HL-60/S4 treated with phorbol 12-myristate 13-acetate at 8.2 ng/mL for 4 days and 3 days (cell line): ENCODE results near the gene ASB15.
"Not testable (repeated sequence)": the region's sequence is repeated elsewhere in the genome, so short reads cannot be mapped to it uniquely, and the experiment has no call there.

Source experiments
- in situ Hi-C: fragments of 300-500 bp; cut with MboI; formaldehyde crosslinking; loops from 2 replicates; pipeline ENCODE4 v1.15.0; 2022; ENCODE audit warnings: low sequenced_read_pairs

ASB15 gene

DNA sequence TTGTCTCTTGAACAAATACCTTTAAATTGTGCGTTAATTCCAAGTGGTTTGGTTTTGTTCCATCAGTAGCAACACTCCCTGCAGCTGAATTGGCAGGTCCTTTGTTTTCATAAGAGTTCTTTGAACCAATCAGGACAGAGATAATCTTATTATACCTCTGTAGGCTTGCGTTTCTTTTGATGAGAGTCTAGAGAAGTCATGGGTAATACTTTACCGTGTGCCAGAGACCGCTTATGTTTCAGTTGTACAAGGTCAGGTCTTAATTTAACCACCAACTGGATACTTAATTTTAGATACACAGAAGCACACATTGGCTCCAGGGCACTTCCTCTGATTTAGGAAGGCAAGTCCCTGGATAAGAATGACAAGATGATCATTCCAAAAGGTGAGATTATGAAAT is at the start of gene ASB15:
ASB15 (plus strand) TSS at position 292 of the 400 bp plus-strand sequence. CDS start 12,682 bp downstream, outside the sequence.
- in situ Hi-C loops, result no loop called here

DNA sequence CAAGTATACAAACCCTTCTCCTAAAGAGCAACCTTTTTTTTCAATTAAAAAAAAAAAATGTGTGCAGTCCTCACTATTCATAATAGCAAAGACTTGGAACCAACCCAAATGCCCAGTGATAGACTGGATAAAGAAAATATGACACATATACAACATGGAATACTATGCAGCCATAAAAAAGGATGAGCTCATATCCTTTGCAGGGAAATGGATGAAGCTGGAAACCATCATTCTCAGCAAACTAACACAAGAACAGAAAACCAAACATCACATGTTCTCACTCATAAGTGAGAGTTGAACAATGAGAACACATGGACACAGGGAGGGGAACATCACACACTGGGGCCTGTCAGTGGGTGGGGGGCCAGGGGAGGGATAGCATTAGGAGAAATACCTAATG is 49.5 kb upstream of the ASB15 start:
- in situ Hi-C loops, result not testable (repeated sequence)

DNA sequence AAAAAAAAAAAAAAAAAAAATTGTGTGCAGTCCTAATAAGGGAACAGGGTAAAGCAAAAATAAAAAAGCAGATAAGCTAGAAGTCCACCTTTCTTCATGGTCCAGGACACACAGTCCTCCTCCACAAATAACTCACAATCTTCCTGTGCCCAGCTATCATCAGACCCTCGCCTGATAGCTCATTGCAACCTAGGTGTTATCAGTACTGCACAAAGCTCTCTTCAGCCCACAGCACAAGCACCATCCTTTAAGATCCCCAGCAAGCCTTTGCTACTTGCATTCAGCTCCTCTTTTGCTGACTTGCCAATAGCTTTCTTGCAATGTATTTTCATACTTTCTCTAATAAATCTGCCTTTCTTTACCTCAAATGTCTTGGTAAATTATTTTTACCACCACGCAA is 49.0 kb upstream of the ASB15 start:
- in situ Hi-C loops, result no loop called here

DNA sequence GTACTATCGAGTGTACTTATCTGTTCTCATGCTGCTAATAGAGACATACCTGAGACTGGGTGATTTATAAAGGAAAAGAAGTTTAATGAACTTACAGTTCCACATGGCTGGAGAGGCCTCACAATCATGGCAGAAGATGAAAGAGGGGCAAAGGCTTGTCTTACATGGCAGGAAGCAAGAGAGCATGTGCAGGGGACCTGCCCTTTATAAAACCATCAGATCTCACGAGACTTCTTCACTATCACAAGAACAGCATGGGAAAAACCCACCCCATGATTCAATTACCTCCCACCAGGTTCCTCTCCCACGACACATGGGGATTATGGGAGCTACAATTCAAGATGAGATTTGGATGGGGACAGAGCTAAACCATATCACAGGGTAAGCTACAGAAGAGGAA is 48.5 kb upstream of the ASB15 start:
- in situ Hi-C loops, result no loop called here

DNA sequence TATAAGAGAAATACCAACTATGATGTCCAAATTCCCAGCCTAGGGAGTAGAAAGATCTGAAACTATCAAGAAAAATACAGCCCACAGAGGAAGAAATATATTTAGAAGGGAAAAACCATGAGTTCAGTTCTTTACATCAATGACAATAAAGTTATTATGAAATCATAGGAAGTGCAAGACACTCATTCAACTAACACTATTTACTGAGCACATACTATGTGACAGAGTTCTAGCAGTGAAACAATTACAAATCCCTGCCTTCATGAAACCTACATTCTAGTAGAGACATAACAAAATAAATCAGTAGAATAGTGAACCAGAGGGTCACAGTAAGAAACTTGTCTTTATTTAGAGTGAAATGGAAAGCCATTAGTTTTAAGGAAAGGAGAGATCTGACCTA is 46.1 kb upstream of the ASB15 start:
- in situ Hi-C loops, result no loop called here

DNA sequence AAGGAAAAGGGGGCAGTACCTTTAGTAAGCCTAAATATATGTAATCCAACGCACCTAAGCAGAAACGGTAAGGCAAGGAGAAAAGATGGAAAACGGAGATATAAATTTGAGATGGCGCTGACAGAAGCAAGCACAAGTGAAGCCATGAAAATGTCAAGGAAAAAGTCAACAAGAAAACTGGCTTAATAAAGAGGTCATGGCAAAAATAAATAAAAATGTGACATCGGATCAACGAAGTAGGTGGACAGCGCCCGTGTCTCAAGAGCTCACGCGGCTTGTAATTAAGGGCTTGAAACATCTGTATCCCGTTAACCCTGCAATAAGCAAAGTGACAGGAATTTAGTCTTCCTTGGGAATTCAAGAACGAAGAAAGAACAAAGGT is 44.6 kb upstream of the ASB15 start:
- in situ Hi-C loops, result no loop called here

DNA sequence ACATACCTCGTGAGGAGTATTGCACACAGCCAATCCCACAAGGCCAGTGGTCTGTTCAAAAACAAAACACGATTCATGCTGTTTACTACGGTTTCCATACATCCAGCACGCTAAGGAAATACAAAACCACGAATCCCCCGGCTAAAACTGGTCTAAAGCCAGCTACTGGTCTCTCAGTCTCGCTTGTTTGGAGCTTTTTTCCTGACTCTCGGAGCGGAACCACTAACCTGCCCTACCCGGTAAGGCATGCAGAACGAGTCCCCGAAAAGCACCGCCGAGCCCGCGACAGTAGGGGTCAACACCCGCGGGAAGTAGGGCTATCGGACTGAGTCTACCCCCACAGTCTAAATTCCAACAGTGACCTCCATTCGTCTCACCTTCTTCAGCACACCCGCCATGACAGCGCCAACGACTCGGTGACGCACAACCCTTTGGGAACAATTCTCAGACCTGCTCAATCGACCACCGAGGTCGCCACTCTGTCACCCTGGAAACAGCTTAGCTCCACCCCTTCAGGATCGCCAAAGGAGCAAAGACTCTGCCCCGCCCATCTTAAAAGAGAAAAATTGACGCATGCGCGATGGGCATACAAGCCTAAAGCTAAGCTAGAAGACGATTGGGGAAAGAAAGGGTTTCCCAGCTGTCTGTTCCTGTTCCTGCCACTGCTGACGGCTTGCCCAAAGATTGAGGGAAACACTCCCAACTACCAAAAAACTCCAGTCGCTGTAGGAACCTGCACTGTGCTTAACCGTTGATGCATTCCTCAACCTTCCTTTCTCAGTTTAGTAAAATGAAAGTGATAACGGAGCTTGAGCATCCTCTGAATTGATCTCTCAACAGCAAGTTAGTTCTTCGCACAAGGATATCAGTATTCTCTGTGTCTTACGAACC is 44.0 kb upstream of the ASB15 start, which contains the start of gene NDUFA5:
NDUFA5 (minus strand) TSS at position 421 of the 891 bp plus-strand sequence; CDS start at position 398, 23 bp downstream.
- in situ Hi-C loops, result no loop called here

DNA sequence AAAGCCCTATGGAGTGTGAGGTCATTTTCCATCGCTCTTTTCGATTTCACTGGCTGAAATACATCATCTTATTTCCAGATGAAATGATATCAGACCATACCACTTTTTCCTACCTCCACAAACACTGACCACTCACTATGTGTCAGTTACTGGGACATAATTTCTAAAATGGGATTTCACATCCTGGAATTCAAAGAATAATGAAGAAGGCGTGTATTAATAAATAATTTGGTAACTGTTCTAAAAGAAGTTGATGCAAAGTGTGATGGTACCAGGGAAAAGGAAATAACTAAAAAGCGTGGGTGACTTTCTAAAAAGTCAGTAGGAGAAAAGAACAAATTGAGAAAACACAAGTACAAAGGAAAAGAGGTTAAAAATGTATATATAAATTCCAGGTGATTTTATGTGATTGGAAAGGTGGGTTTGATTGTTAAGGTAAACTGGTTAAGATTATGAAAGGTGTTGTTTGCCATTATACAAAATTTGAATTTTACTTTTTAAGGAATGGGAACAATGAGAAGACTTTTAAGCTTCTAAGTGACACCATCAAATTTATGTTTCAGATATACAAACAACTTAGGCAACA is 43.2 kb upstream of the ASB15 start:
- in situ Hi-C loops, result no loop called here

DNA sequence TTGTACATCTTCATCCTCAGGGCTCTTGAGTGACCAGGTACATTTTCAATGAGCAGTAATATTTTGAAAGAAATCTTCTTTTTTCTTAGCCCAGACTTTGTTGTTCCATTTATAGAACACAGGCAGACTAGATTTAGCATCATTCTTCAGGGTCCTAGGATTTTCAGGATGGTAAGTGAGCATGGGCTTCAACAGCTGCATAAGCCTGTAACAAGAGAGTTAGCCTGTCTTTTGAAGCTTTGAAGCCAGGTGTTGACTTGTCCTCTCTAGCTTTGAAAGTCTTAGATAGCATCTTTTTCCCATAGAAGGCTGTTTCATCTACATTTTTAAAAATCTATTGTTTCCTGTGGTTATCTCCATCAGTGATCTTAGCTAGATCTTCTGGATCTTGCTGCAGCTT is 39.5 kb upstream of the ASB15 start:
- in situ Hi-C loops, result no loop called here

DNA sequence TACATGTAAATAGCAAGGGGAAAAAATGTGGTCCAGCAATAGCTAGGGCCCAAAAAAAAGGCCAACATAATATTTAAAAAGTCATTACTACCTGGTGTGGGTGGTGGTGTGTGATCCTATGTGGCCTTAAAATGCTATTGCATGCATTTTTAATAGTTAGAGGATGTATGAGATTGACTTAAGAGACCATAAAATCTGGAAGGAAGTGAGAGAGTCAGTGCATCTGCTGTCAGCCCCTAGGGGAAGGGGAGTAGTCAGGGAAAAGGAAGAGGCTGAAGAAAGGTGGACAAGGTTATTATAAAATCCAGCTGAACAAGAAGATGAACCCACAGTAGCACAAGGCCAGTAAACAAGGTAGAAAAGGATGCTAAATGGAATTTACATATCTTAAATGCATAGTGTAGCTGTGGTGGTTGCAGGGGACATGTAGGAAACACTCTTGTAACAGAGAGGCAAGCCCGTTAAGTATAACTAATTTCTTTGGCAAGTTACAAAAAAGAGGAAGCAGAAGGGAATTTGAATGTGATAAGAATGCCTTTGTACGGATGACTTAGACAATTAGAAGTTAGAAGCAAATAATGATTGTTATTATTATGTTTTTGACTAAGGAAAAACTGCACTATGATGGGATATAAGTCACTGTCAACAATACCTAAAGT is 32.1 kb upstream of the ASB15 start:
- in situ Hi-C loops, result no loop called here

DNA sequence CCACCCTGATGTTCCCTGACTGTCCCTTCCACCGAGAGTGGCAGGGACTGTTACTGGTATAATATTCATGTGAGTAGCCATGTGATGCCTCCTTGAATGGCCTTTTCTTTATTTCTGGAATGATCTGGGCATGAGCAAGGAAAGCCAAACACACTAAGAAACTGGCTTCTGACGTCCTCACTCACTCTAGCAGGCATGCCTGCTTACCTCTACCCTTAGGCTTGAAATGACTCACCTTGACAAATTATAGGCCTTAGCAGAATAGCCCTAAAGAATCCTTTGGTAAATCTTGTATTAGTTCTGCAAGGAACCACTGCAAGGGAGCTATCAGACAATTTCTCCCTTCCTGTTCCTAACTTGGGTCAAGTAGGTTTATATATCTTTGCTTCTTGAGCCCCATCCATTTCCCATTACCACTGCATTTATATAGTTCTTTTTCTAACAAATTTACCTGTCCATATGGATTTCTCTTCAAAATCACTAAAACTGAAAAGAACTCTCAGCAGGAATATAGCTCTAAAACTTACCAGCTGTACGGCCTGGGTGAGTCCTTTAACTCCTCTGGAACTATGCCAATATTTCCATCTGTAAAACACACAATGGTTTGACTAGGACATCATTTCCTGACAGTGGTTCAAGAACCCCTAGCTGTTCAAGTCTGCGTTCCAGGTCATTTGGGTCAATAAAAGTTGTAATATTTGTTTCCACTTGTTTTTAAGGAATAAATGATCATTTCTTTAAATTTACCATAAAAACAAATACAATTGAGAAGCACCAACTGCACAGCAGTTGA is 31.0 kb upstream of the ASB15 start:
- in situ Hi-C loops, result no loop called here

DNA sequence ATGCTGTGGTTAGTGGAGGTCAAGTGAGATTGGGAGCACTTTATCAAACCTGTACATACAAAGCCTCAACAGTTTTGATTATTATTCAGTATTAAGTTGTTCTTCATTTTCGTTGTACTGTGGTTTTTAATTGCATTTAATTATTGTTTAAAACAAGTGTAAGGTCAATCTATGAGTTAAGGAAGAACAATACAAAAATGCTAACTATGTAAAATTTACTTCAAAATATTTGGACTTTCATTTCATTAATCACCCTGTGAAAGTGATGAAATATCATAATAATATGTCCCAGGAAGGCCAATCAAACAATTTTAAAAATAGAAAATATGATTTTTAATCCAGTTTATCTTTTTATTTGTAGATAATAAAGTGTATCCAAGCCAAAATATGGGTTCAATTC is 30.4 kb upstream of the ASB15 start:
- in situ Hi-C loops, result no loop called here

DNA sequence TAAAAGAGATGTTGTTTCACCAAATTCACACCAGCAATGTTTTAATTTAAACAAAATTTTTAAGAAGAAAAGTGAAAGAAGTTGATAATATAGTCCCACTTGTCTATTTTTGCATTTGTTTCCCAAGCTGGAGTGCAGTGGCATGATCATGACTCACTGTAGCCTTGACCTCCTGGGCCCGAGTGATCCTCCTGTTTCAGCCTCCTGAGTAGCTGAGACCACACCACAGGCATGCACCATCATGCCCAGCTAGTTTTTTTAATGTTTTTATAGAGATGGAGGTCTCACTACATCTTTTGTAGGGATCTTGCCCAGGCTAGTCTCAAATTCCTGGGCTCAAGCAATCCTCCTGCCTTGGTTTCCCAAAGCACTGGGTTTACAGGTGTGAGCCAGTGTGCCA is 29.9 kb upstream of the ASB15 start:
- in situ Hi-C loops, result no loop called here

DNA sequence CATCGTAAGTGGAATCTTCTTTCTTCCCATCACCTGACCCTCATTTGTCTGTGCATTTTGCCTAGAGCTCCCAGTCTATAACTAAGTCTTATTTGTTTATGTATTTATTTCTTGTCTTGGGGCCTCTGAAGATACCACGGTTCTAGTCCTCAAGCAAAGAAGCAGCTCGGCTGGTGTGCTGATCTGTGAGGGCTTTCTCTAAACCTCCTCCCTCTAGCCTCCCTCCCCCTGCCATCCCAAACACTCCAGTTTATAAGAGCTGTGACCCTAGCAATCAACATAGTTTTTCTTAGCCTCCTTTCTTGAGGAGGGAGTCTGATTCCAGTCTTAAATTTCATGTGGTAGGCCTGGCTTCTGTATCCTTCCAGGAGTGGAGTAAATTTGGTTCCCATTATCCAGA is 28.3 kb upstream of the ASB15 start:
- in situ Hi-C loops, result no loop called here

DNA sequence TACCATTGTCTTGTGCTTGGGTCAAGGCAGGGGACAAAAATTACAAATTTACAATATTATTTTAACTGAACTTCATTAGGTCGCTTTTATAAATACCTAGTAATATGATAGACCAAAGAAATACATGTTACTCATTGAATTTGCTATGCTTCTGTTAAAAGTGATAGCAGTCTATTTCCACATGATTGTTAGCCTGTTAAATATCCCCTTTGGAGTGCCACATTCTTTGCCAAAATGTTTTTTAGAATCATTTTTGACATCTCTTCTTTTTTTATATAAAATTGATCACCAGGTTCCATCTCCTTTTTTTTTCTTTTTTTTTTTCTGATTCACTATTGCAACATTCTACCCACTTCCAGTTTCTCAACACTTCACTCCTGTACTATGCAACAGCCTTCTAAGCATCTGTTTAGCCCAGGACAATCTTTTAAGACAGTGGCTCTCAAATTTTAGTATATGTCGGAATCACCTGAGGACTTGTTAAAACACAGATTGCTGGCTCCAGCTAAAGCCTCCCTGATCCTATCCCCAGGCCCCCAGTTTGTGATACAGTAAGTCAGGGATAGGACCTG is 27.6 kb upstream of the ASB15 start:
- in situ Hi-C loops, result no loop called here

DNA sequence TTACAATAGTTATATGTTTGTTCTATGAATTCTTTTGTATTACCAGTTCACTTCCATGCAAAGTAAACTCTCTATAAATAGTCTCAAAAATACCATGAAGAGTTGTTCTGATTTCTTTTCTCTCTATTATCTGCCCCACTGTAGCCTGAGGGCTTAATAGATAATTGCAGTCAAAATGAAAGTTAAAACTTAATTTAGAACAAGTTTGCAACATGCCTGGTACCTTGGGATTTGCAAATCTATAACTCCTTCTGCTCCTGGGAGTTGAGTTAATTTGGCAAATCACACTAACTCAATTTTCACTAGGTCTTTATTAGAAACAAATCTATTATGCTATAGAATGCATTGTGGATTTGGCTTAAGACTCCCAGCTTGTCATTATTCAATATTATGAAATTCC is 22.2 kb upstream of the ASB15 start:
- in situ Hi-C loops, result no loop called here

DNA sequence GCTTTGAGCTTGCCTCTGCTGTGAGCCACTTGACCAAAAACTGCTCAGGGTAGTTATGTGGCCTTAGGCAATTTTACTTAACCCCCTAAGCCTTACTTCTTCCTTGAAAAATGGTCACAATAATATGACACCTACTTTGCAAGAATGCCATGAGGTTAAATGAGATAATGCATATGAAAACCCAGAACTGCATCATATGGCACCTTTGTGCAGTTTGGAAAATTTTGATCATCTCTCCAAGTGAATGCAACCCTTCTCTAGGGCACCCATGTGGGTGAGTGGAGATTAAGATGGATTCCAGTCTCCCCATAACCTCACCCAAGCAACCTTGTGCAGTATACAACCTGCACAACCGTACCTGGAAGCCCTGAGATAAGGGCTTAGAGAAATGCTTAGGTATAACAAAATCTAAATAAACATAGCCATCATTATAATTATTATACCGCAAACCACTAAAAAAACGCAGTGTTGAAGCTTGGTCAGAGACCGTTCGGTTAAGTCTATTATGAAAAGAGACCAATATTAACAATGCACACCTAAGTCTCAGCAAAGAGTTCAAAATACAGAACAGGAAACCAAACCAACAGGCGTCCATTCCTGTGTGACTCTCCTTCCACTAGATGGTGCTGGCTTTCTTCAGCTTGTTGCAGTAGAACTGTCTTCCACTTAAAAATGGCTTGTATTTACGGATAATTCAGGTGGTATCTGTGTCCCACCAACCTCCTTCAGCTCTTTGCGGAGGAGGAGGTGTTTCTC is 21.0 kb upstream of the ASB15 start:
- in situ Hi-C loops, result no loop called here

DNA sequence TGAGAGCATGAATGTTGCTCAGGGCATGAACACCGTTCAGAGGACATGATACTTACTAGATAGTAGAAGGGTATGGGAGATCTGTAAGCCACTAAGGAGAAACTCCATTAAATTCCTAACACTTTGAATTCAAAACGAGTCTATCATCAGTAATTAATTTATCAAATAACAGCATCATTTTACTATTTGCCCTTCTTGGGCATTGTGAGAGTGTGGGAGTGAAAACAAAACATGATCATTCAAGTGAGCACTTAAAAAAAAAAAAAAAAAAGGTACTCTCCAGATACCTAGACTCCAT is 20.5 kb upstream of the ASB15 start:
- in situ Hi-C loops, result no loop called here

DNA sequence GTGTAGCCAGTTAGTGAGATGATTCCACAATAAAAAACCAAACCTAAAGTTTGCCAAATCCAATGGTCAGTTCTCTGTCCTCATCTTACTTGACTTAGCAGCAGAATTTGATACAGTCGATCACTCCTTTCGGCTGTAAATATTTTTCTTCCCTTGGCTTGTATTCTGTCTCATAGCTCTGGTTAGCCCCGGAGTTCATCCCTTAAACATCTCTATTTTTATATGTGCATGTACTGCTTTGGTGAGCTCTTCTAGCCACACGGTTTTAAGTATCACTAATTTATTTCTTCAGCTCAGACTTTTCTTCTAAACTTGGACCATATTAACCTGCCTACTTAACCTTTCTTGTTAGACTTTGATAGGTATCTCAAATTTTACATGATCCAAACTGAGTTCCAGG is 17.8 kb upstream of the ASB15 start:
- in situ Hi-C loops, result no loop called here

DNA sequence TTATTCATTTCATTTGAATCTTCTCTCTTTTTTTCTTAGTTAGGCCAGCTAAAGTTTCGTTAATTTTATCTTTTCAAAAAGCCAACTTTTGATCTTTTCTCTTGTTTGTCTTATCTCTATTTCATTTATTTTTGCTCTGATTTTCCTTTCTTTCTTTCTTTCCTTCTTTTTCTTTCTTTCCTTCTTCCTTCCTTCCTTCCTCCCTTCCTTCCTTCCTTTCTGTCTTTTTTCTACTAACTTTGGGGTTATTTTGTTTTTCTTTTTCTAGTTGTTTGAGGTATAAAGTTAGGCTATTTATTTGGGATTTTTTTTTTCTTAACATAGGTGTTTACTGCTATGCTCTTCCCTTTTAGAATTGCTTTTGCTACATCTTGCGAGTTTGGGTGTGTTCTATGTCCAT is 13.2 kb upstream of the ASB15 start:
- in situ Hi-C loops, result no loop called here
